ENCODE results near the gene FAM25A.

The FAM25A gene

DNA sequence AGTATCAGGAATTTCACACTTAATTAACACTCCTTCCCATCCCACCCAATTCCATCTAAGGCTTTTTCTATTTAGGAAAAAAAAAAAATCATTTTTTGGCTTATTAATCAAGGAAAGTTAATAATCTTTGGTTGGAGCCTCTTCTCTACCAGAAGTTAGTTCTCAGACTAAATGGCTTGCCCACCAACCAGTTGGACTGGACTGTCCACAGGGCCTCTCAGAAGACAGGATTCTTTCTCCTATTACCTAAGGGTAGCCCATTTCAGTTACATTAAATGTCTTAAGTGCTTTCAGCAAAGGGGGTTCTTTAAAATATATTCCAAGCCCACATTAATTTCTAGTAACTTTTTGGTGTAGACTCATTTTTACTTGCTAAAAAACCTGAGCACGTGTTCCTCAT, 39.3 kb downstream of the FAM25A start:
- TF ChIP-seq, protein P1, sequence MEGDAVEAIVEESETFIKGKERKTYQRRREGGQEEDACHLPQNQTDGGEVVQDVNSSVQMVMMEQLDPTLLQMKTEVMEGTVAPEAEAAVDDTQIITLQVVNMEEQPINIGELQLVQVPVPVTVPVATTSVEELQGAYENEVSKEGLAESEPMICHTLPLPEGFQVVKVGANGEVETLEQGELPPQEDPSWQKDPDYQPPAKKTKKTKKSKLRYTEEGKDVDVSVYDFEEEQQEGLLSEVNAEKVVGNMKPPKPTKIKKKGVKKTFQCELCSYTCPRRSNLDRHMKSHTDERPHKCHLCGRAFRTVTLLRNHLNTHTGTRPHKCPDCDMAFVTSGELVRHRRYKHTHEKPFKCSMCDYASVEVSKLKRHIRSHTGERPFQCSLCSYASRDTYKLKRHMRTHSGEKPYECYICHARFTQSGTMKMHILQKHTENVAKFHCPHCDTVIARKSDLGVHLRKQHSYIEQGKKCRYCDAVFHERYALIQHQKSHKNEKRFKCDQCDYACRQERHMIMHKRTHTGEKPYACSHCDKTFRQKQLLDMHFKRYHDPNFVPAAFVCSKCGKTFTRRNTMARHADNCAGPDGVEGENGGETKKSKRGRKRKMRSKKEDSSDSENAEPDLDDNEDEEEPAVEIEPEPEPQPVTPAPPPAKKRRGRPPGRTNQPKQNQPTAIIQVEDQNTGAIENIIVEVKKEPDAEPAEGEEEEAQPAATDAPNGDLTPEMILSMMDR (conservative IDR thresholded peaks at IDR 0.05) = no peak
- TF ChIP-seq ZFX (IDR thresholded peaks at IDR 0.05) = no peak
- no peak overlapping the region for H3K27ac ChIP-seq

DNA sequence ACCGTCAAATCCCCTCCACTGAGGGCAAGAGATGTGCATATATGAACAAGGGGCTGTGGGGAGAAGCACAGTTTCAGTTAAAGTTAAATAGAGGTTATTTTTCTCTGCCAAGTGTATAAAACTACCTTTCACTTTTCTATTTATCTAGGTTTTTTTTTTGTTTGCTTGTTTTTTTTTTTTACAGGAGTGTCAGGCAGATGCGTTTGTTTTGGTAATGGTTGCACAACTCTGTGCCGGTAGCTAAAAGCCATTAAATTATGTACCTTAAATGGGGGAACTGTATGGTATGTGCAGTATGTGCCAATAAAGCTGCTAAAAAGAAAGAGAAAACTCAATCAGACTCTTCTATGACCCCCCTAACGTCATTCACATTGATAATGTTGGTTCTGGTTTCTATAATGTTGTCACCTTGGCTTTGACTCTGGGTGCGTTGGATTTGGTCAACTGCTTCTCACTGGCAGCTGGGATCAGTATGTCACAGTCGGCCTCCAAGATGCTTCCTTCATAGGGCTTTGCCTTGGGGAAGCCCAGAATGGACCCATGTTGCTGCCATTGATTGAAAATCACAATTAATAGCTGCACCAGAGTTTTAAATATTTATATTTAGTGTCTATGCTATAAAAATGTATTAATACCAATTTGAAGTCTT, 40.3 kb downstream of the FAM25A start:
- no peak for TF ChIP-seq ZFX (IDR thresholded peaks at IDR 0.05)
- TF ChIP-seq, protein P1 (conservative IDR thresholded peaks at IDR 0.05) = no peak
- no peak overlapping the region for H3K27ac ChIP-seq

DNA sequence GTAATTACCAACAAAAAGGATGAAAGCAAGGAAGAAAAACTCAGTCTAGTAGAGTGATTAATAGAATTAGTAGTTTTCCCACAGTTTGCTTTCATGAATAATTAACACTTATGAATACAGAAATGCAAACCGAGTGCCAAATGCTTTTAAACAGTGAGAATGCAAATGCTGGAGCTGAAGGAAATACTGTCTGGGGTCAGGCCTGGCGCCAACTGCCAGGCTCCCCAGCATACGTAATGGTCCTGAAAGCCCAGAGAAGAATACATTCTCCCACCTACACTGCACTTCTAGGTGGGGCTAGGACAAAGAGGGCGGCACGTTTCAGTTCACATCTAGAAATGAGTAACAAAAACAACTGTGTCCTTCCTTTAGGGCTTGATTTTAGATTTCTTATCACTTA, 44.6 kb downstream of the FAM25A start:
- TF ChIP-seq, protein P1 (conservative IDR thresholded peaks at IDR 0.05) = no peak
- TF ChIP-seq ZFX (IDR thresholded peaks at IDR 0.05) = no peak
- H3K27ac ChIP-seq = no peak overlapping the region

DNA sequence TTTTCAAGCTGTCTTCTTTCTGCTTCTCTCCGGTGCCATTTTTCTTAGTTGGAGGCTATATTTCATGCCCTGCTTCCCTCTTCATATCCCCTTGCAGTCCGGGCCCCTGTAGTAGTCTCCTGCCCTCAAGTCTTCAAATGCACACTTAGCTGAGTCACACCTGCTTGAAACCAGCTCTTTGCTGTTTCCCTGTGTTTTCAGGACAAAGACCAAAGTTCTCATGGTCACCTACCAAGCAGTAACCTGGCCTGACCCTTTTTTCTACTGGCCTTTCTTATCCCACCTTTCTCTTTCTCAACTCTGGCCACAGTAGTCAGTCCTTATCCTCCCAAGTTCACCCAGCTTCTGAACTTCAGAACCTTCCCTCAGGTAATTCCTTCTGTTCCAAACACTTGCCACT, 46.1 kb downstream of the FAM25A start:
- no peak overlapping the region for H3K27ac ChIP-seq
- TF ChIP-seq, protein P1 (conservative IDR thresholded peaks at IDR 0.05) = no peak
- TF ChIP-seq ZFX (IDR thresholded peaks at IDR 0.05) = no peak

DNA sequence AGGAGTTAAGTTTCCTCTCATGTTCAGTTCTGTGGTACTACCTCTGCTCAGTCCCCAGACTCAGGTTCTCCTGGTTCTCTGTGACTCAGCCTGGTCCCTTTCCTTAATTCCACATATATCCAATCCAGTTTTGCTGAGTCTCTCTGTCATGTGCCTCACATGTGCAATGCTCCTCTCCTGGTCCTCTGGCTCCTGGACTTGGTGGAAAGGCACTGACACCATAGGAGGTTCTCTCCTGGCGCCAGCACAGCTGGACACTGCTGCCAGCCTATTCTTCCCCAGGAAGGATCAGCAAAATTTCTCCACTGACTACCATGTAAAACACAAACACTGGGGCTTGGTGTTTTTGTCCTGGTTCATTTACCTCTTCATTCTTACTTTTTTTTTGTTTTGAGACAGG, 46.8 kb downstream of the FAM25A start:
- H3K27ac ChIP-seq = no peak overlapping the region
- TF ChIP-seq, protein P1 (conservative IDR thresholded peaks at IDR 0.05) = no peak
- no peak for TF ChIP-seq ZFX (IDR thresholded peaks at IDR 0.05)

DNA sequence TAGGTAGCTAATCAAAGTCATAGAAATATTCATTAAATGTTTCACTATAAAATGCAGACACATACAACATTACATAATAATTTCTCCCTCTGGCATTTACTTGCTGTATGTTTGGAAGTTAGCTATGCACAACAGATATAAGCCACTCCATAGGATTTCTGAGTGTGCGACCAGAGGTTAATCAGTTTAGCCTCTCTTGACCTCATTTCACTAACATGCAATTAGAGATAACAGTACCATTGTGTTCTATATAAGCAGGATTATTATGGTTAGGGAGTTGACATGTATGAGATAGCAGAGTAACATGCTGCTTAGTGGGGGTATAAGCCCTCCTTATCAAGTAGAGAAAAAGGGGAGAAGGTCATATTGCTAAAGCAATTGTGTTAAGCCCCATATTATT, 48.2 kb downstream of the FAM25A start:
- H3K27ac ChIP-seq = no peak overlapping the region
- TF ChIP-seq, protein P1 (conservative IDR thresholded peaks at IDR 0.05) = no peak
- no peak for TF ChIP-seq ZFX (IDR thresholded peaks at IDR 0.05)

DNA sequence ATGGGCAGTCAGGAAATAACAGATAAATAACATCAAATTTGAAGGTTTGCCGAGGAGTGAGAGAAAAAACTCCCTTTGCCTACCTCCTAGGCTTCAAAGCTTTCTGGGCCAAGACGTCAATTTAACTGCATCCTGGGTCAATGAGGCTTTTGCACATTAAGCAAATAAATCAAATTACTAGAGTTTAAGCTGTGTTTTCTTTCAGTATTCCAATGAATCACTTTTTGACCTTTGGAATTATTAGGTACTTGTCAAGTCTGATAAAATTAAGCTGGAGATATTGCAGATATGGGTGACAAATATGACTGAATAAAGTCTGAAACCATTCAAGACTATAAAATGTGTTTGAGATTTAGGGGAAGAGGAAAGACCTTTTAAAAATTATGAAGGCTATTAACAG, 52.4 kb downstream of the FAM25A start:
- no peak overlapping the region for H3K27ac ChIP-seq
- no peak for TF ChIP-seq ZFX (IDR thresholded peaks at IDR 0.05)
- TF ChIP-seq, protein P1 (conservative IDR thresholded peaks at IDR 0.05) = no peak
